GM12878 (cell line): Measurements from ENCODE around the gene SSUH2. TPM values are rescaled to one million over a fixed set of nuclear protein-coding genes. Genes with fewer than 3 reads are reported as not detected.
"Not testable (repeated sequence)": the region's sequence is repeated elsewhere in the genome, so short reads cannot be mapped to it uniquely, and the experiment has no call there.

Experiments
- ATAC-seq: fragments of 200-7000 bp; cut with Tn5 transposase; 3 replicates; pipeline ENCODE4 v1.9.1; 2020; ENCODE audit warnings: mild to moderate bottlenecking, moderate library complexity
- BruUV-seq: library from RNA; stranded (reverse); fragments of 400-500 nt; replicated peaks from 2 replicates; lab custom pipeline; 2021; lab: Mats Ljungman, UMichigan
- CTCF ChIA-PET: fragments of 300-600 bp; sonication (Branson Sonifier 250); formaldehyde crosslinking; extraction: SDS; loops from one replicate; lab custom pipeline; 2021; ENCODE audit warnings: inconsistent platforms; lab: Yijun Ruan, JAX
- POLR2A ChIA-PET: fragments of 350-600 bp; formaldehyde crosslinking; extraction: SDS; loops from one replicate; lab custom pipeline; 2021; ENCODE audit warnings: inconsistent platforms; lab: Charles Lee
- RAD21 ChIA-PET: fragments of 300-600 bp; sonication (Branson Sonifier 250); formaldehyde crosslinking; loops from one replicate; lab custom pipeline; 2023; ENCODE audit warnings: antibody characterized with exemption; ENCODE audit not compliant: unreplicated experiment; lab: Charles Lee
- SMC1A ChIA-PET: fragments of 300-600 bp; sonication (Branson Sonifier 250); formaldehyde crosslinking; loops from one replicate; lab custom pipeline; 2023; ENCODE audit not compliant: unreplicated experiment, uncharacterized antibody; lab: Charles Lee
- DNase-seq: peaks from one replicate; pipeline ENCODE4 v3.0.0-alpha.2; 2011; ENCODE audit warnings: low read depth, low spot score
- FAIRE-seq: peaks from 3 replicates; lab custom pipeline; 2011; peaks lifted over from hg19 to GRCh38; lab: Jason Lieb, UNC
- H2AFZ ChIP-seq: 2 replicates; pipeline ENCODE4 v1.6.0; 2011; ENCODE audit warnings: low read depth, low read length, control low read depth; ENCODE audit not compliant: control insufficient read depth
- H3K27ac ChIP-seq: 2 replicates; pipeline ENCODE4 v1.5.1; 2011; ENCODE audit warnings: control low read depth; ENCODE audit not compliant: control insufficient read depth, insufficient read depth
- H3K27me3 ChIP-seq, 2 experiments: replicated peaks in 1 of 2; 2 replicates each; pipeline versions ENCODE4 v1.6.0 to v1.6.1; 2011; ENCODE audit warnings: low read length in 1 of 2; ENCODE audit not compliant: control insufficient read depth in 2 of 2, insufficient read depth in 2 of 2
- H3K36me3 ChIP-seq, 2 experiments: 2 replicates each; pipeline ENCODE4 v1.5.1; 2011; ENCODE audit warnings: low read length in 1 of 2; ENCODE audit not compliant: control insufficient read depth in 2 of 2, insufficient read depth in 2 of 2
- H3K4me1 ChIP-seq: 2 replicates; pipeline ENCODE4 v1.6.1; 2011; ENCODE audit warnings: mild to moderate bottlenecking, low read length, moderate library complexity, mixed read lengths; ENCODE audit not compliant: control insufficient read depth, insufficient read depth
- H3K4me2 ChIP-seq: 2 replicates; pipeline ENCODE4 v1.6.0; 2011; ENCODE audit warnings: control low read depth; ENCODE audit not compliant: control insufficient read depth, insufficient read depth
- H3K4me3 ChIP-seq: fragments of 200-600 bp; sonication (generic); 2 replicates; pipeline ENCODE4 v1.5.1; 2016
- H3K79me2 ChIP-seq: 2 replicates; pipeline ENCODE4 v1.6.0; 2011; ENCODE audit warnings: low read length; ENCODE audit not compliant: control insufficient read depth, insufficient read depth
- H3K9ac ChIP-seq: 2 replicates; pipeline ENCODE4 v1.8.0; 2011; ENCODE audit warnings: low read length, control low read depth, mixed read lengths; ENCODE audit not compliant: control insufficient read depth, insufficient read depth
- H3K9me3 ChIP-seq: replicated peaks from 3 replicates; pipeline ENCODE4 v1.5.1; 2011; ENCODE audit warnings: mild to moderate bottlenecking, low read length; ENCODE audit not compliant: control insufficient read depth, insufficient read depth
- H4K20me1 ChIP-seq: 2 replicates; pipeline ENCODE4 v1.6.0; 2011; ENCODE audit not compliant: control insufficient read depth, insufficient read depth
- BCL11A ChIP-seq: IDR thresholded peaks from 2 replicates; pipeline ENCODE4 v1.6.1; 2011; ENCODE audit warnings: low read depth, low read length
- CHD1 ChIP-seq: IDR thresholded peaks from 2 replicates; pipeline ENCODE4 v1.6.1; 2012; ENCODE audit warnings: low read depth, low read length, improper control_type of control experiment
- ETV6 ChIP-seq, 2 experiments: fragments of 450-650 bp in 1 of 2; IDR thresholded peaks in 1 of 2; conservative IDR thresholded peaks in 1 of 2; 2 replicates each; pipeline ENCODE4 v1.6.1; 2014; ENCODE audit warnings: antibody characterized with exemption in 1 of 2, borderline replicate concordance in 1 of 2, low read depth in 1 of 2, mild to moderate bottlenecking in 1 of 2, moderate library complexity in 1 of 2
- FOS ChIP-seq: IDR thresholded peaks from 3 replicates; pipeline ENCODE4 v1.6.1; 2011; ENCODE audit warnings: borderline replicate concordance; ENCODE audit not compliant: insufficient read length; ENCODE audit errors: extremely low read depth
- JUNB ChIP-seq: IDR thresholded peaks from 2 replicates; pipeline ENCODE4 v1.6.1; 2016; ENCODE audit warnings: antibody characterized with exemption, mild to moderate bottlenecking
- KLF5 ChIP-seq: fragments of 450-650 bp; IDR thresholded peaks from 2 replicates; pipeline ENCODE4 v1.6.1; 2014; ENCODE audit warnings: mild to moderate bottlenecking; ENCODE audit not compliant: partially characterized antibody
- NFIC ChIP-seq: IDR thresholded peaks from 2 replicates; pipeline ENCODE4 v1.6.1; 2012; ENCODE audit warnings: low read depth, mild to moderate bottlenecking, inconsistent platforms, low read length, moderate library complexity
- NFYA ChIP-seq: IDR thresholded peaks from 2 replicates; pipeline ENCODE4 v1.6.1; 2011; ENCODE audit warnings: low read depth, mild to moderate bottlenecking, low read length, improper control_type of control experiment, borderline replicate concordance
- PML ChIP-seq: IDR thresholded peaks from 2 replicates; pipeline ENCODE4 v1.6.1; 2012; ENCODE audit warnings: low read length, inconsistent platforms
- POLR2AphosphoS5 ChIP-seq: IDR thresholded peaks from 2 replicates; pipeline ENCODE4 v1.6.1; 2011; ENCODE audit warnings: mild to moderate bottlenecking, low read length, inconsistent platforms
- SMC3 ChIP-seq: IDR thresholded peaks from 2 replicates; pipeline ENCODE4 v1.6.1; 2011; ENCODE audit warnings: low read length, improper control_type of control experiment, borderline replicate concordance
- SREBF1 ChIP-seq: IDR thresholded peaks from 2 replicates; pipeline ENCODE4 v1.6.1; 2012; ENCODE audit warnings: mild to moderate bottlenecking, low read length
- TAF1 ChIP-seq: IDR thresholded peaks from 2 replicates; pipeline ENCODE4 v1.6.1; 2011; ENCODE audit warnings: mild to moderate bottlenecking, low read depth, low read length, borderline replicate concordance
- WGBS: methylation state at CpG from one replicate; pipeline ENCODE4 v1.1.6; 2016; ENCODE audit warnings: low lambda C conversion rate; ENCODE audit not compliant: insufficient replicate concordance, insufficient coverage; ENCODE audit errors: missing lambda C conversion rate; 5-methylcytosine and 5-hydroxymethylcytosine counted together
- in situ Hi-C: fragments of 300-500 bp; cut with MboI; formaldehyde crosslinking; loops from 9 replicates; pipeline ENCODE4 v1.14.3; 2018; ENCODE audit warnings: mixed read lengths
- intact Hi-C: fragments of 100-400 bp; cut with micrococcal nuclease; formaldehyde crosslinking; loops from one replicate; pipeline ENCODE4 v1.14.2; 2022; ENCODE audit not compliant: unreplicated experiment
- polyA plus RNA-seq, 11 experiments: library from polyadenylated mRNA; depleted of rRNA in 4 of 11; unstranded in 6 of 11; stranded (reverse) in 5 of 11; fragments of >200 nt; fragmentation: Nextera tagmentation in 4 of 11; fragmentation: Illumina TruSeq in 1 of 11; extraction: Ambion mirVana in 4 of 11; extraction: Trizol in 1 of 11; gene quantifications; 1 replicate in 1 of 11; 2 replicates in 10 of 11; pipeline versions ENCODE4 v1.2.1 to v1.2.3, GENCODE V29; 2011 to 2016; ENCODE audit warnings: inconsistent platforms in 2 of 11, missing spikeins in 2 of 11, low read depth in 1 of 11
- total RNA-seq, 4 experiments: library from RNA; depleted of rRNA in 3 of 4; stranded (reverse); fragments of >200 nt in 3 of 4; fragmentation: Illumina TruSeq in 1 of 4; extraction: Trizol in 1 of 4; gene quantifications; 2 replicates each; pipeline versions ENCODE4 v1.2.1 to v1.2.3, GENCODE V29; 2013 to 2021
- TF ChIP-seq, protein P1 (sequence below): IDR thresholded peaks from 2 replicates; pipeline ENCODE4 v1.6.1; 2011; ENCODE audit warnings: borderline replicate concordance, low read depth, mild to moderate bottlenecking, moderate library complexity, low read length; ENCODE audit not compliant: insufficient read depth, poor library complexity, severe bottlenecking
- TF ChIP-seq, protein P2 (sequence below): IDR thresholded peaks from 2 replicates; pipeline ENCODE4 v1.6.1; 2012; ENCODE audit warnings: mild to moderate bottlenecking, low read depth, low read length

SSUH2 gene
- total and polyA plus RNA-seq, 10 of the 15 experiments (the other 5 are each of a cell fraction or from before 2014, with no cell fraction given) = 0.09 to 0.26 TPM; not detected in 8

DNA sequence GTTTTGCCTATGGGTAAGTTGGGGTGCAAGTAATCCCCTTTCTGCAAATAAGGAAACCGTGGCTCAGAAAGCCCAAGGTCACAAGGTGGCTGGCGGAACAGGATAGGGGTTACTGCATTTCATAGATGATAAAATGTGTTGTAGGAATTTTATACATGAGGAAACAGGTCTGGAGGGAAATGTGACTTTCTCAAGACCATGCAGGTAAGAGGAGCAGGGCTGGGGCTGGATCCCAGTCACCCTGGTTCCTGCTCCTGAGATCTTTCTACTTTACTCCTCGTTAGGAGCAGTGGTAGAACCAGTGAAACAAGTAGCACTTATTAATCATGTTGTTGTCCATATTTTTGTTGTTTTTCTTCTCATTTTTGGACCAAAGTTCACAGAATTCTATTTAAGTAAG, 63.2 kb downstream of the SSUH2 start:
- no peak overlapping the region for H3K4me3 ChIP-seq
- H3K36me3 ChIP-seq = no peaks in the 10 kb centered on the region
- TF ChIP-seq BCL11A = no peak
- no peak for TF ChIP-seq ETV6 (conservative IDR thresholded peaks at IDR 0.05 in 1 of 2, IDR thresholded peaks at IDR 0.05 in 1 of 2; ENCODE audit: borderline replicate concordance in 1 of 2, low read depth in 1 of 2)
- no peak for TF ChIP-seq POLR2AphosphoS5
- TF ChIP-seq, protein P1, sequence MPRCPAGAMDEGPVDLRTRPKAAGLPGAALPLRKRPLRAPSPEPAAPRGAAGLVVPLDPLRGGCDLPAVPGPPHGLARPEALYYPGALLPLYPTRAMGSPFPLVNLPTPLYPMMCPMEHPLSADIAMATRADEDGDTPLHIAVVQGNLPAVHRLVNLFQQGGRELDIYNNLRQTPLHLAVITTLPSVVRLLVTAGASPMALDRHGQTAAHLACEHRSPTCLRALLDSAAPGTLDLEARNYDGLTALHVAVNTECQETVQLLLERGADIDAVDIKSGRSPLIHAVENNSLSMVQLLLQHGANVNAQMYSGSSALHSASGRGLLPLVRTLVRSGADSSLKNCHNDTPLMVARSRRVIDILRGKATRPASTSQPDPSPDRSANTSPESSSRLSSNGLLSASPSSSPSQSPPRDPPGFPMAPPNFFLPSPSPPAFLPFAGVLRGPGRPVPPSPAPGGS = no peak
- no peak for TF ChIP-seq FOS
- TF ChIP-seq NFIC = no peak
- no peak for TF ChIP-seq JUNB
- TF ChIP-seq TAF1 = no peak
- TF ChIP-seq NFYA = no peak
- no peak for TF ChIP-seq CHD1
- TF ChIP-seq PML = no peak
- TF ChIP-seq SMC3 = no peak
- TF ChIP-seq, protein P2, sequence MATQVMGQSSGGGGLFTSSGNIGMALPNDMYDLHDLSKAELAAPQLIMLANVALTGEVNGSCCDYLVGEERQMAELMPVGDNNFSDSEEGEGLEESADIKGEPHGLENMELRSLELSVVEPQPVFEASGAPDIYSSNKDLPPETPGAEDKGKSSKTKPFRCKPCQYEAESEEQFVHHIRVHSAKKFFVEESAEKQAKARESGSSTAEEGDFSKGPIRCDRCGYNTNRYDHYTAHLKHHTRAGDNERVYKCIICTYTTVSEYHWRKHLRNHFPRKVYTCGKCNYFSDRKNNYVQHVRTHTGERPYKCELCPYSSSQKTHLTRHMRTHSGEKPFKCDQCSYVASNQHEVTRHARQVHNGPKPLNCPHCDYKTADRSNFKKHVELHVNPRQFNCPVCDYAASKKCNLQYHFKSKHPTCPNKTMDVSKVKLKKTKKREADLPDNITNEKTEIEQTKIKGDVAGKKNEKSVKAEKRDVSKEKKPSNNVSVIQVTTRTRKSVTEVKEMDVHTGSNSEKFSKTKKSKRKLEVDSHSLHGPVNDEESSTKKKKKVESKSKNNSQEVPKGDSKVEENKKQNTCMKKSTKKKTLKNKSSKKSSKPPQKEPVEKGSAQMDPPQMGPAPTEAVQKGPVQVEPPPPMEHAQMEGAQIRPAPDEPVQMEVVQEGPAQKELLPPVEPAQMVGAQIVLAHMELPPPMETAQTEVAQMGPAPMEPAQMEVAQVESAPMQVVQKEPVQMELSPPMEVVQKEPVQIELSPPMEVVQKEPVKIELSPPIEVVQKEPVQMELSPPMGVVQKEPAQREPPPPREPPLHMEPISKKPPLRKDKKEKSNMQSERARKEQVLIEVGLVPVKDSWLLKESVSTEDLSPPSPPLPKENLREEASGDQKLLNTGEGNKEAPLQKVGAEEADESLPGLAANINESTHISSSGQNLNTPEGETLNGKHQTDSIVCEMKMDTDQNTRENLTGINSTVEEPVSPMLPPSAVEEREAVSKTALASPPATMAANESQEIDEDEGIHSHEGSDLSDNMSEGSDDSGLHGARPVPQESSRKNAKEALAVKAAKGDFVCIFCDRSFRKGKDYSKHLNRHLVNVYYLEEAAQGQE = no peak
- no peak for TF ChIP-seq SREBF1
- no peak for TF ChIP-seq KLF5
- POLR2A ChIA-PET = no interaction called here
- FAIRE-seq = no peak
- no peaks in the 10 kb centered on the region for H4K20me1 ChIP-seq
- in situ Hi-C loops (no loop called here), intact Hi-C loops (no loop called here)
- no peak for DNase-seq
- H3K9me3 ChIP-seq = no peaks in the 10 kb centered on the region
- no peak overlapping the region for H3K9ac ChIP-seq
- H3K27me3 ChIP-seq = no peaks in the 10 kb centered on the region
- H3K27ac ChIP-seq = no peak overlapping the region
- H2AFZ ChIP-seq = no peak overlapping the region
- H3K4me1 ChIP-seq = peaks cover 16% of the 10 kb centered on the region
- H3K4me2 ChIP-seq = no peak overlapping the region
- CTCF ChIA-PET = no interaction called here
- BruUV-seq = no TSS peak
- H3K79me2 ChIP-seq = no peaks in the 10 kb centered on the region
- SMC1A ChIA-PET = interaction anchor here (1.3 kb wide), 1 partner anchor 10 kb away, joined by 3 read pairs; no protein-coding TSS in a partner anchor
- no peak for ATAC-seq
- RAD21 ChIA-PET = no interaction called here
- WGBS = 74% methylated on average over 3 of the region's 3 CpGs

DNA sequence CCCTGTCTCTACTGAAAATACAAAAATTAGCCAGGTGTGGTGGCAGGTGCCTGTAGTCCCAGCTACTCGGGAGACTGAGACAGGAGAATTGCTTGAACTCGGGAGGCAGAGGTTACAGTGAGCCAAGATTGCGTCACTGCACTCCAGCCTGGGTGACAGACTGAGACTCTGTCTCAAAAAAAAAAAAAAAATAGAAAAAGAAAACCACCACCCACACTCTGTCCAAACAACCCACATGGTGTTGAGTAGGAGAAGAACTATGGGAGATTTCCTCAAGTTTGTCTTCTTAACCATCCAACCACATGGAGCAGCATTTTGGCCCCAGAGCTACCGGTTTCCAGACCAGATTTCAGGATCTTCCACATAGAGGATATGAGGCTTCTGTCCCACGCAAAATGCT, 64.2 kb downstream of the SSUH2 start:
- WGBS = 55% methylated on average over 5 of the region's 5 CpGs
- H3K79me2 ChIP-seq, H2AFZ ChIP-seq, H3K27ac ChIP-seq, FAIRE-seq, BruUV-seq, ATAC-seq, intact Hi-C loops, DNase-seq, H3K9ac ChIP-seq, H3K27me3 ChIP-seq, H3K36me3 ChIP-seq, POLR2A ChIA-PET, H3K9me3 ChIP-seq, H4K20me1 ChIP-seq, H3K4me3 ChIP-seq, H3K4me2 ChIP-seq, in situ Hi-C loops: not testable (repeated sequence)
- RAD21 ChIA-PET = interaction anchor here (1.3 kb wide), 1 partner anchor 75 kb away, joined by 4 read pairs; no protein-coding TSS in a partner anchor
- H3K4me1 ChIP-seq = peaks cover 16% of the 10 kb centered on the region
- CTCF ChIA-PET = interaction anchor here (0.7 kb wide), 1 partner anchor 40 kb away, joined by 3 read pairs; no protein-coding TSS in a partner anchor
- SMC1A ChIA-PET = interaction anchor here (1.5 to 3.1 kb wide), 3 partner anchors 13 to 136 kb away, joined by 3 to 17 read pairs (median 4); no protein-coding TSS in a partner anchor
